Astrocyte (in vitro differentiated cells and primary cell): ENCODE results near the gene SLC25A21. TPM values are rescaled to one million over a fixed set of nuclear protein-coding genes. Genes with fewer than 3 reads are reported as not detected.

ENCODE experiments used
- DNase-seq: peaks from one replicate; pipeline ENCODE4 v3.0.0-alpha.2; 2010; ENCODE audit warnings: low read depth
- FAIRE-seq: peaks from 2 replicates; lab custom pipeline; 2011; peaks lifted over from hg19 to GRCh38; lab: Jason Lieb, UNC
- H2AFZ ChIP-seq: 2 replicates; pipeline ENCODE4 v1.6.0; 2012; ENCODE audit warnings: low read depth, low read length, inconsistent platforms
- H3K27ac ChIP-seq: 2 replicates; pipeline ENCODE4 v1.5.1; 2011; ENCODE audit warnings: low read depth, low read length, inconsistent platforms
- H3K27me3 ChIP-seq: 2 replicates; pipeline ENCODE4 v1.6.0; 2011; ENCODE audit warnings: low read length, inconsistent platforms; ENCODE audit not compliant: insufficient read depth
- H3K36me3 ChIP-seq: 2 replicates; pipeline ENCODE4 v1.5.1; 2011; ENCODE audit warnings: low read length, inconsistent platforms; ENCODE audit not compliant: insufficient read depth
- H3K4me1 ChIP-seq: 2 replicates; pipeline ENCODE4 v1.5.1; 2011; ENCODE audit warnings: low read length, inconsistent platforms; ENCODE audit not compliant: insufficient read depth
- H3K4me2 ChIP-seq: 2 replicates; pipeline ENCODE4 v1.6.0; 2012; ENCODE audit warnings: low read length, inconsistent platforms
- H3K4me3 ChIP-seq: 2 replicates; pipeline ENCODE4 v1.5.1; 2011; ENCODE audit warnings: low read depth, mild to moderate bottlenecking, low read length, inconsistent platforms; ENCODE audit not compliant: insufficient read depth
- H3K79me2 ChIP-seq: 2 replicates; pipeline ENCODE4 v1.6.0; 2012; ENCODE audit warnings: mild to moderate bottlenecking, low read length, inconsistent platforms; ENCODE audit not compliant: insufficient read depth
- H3K9ac ChIP-seq: 2 replicates; pipeline ENCODE4 v1.6.0; 2012; ENCODE audit warnings: mild to moderate bottlenecking, low read length, inconsistent platforms
- H3K9me3 ChIP-seq: 2 replicates; pipeline ENCODE4 v1.5.1; 2012; ENCODE audit warnings: low read depth, mild to moderate bottlenecking, low read length, inconsistent platforms; ENCODE audit not compliant: insufficient read depth
- H4K20me1 ChIP-seq: 2 replicates; pipeline ENCODE4 v1.6.0; 2012; ENCODE audit warnings: low read length, inconsistent platforms; ENCODE audit not compliant: insufficient read depth
- H3K27ac Mint-ChIP-seq: one replicate; pipeline ENCODE4 v1.8.0; 2021; ENCODE audit warnings: mild to moderate bottlenecking, mixed read lengths; ENCODE audit not compliant: unreplicated experiment
- H3K27me3 Mint-ChIP-seq: one replicate; pipeline ENCODE4 v1.8.0; 2021; ENCODE audit warnings: low read depth, mixed read lengths; ENCODE audit not compliant: unreplicated experiment
- H3K36me3 Mint-ChIP-seq: one replicate; pipeline ENCODE4 v1.8.0; 2021; ENCODE audit warnings: low read depth, mixed read lengths; ENCODE audit not compliant: unreplicated experiment
- H3K4me1 Mint-ChIP-seq: one replicate; pipeline ENCODE4 v1.8.0; 2021; ENCODE audit warnings: low read depth, mixed read lengths; ENCODE audit not compliant: unreplicated experiment
- H3K4me3 Mint-ChIP-seq: one replicate; pipeline ENCODE4 v1.8.0; 2021; ENCODE audit warnings: mild to moderate bottlenecking, moderate library complexity, mixed read lengths; ENCODE audit not compliant: unreplicated experiment
- H3K9me3 Mint-ChIP-seq: one replicate; pipeline ENCODE4 v1.8.0; 2021; ENCODE audit warnings: mild to moderate bottlenecking, mixed read lengths; ENCODE audit not compliant: unreplicated experiment
- EZH2 ChIP-seq: IDR thresholded peaks from 2 replicates; pipeline ENCODE4 v1.6.1; 2012; ENCODE audit warnings: mild to moderate bottlenecking, low read length, inconsistent platforms; ENCODE audit not compliant: insufficient read depth
- total RNA-seq: library from RNA; stranded (reverse); gene quantifications from 2 replicates; pipeline ENCODE4 v1.2.1, GENCODE V29; 2021
- TF ChIP-seq, protein P1 (sequence below): IDR thresholded peaks from 2 replicates; pipeline ENCODE4 v1.5.1; 2011; ENCODE audit warnings: low read depth, mild to moderate bottlenecking, inconsistent platforms, low read length, moderate library complexity; ENCODE audit not compliant: insufficient read depth

Gene SLC25A21
- total RNA-seq, 1 donor from 2014 or later: 1.5 TPM

DNA sequence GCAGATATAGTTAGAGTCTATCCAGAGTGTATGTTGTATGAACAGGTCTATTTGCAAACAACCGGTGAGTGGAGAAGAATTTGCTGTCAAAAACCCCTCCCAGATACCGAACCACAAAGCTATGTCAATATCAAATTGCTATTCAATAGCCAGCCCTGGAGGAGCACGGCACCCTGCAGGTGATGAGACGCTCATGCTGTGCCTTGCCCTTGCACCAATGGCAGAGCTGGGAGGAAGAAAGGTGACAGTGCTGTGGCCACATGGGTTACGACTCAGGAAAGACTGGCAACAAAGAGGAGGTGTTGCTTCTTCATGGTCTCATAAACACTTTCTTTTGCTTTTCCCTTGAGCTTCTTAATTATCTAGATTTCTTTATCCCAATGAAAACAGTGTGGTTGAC is 455.0 kb downstream of the SLC25A21 start:
- Histone ChIP-seq H3K27ac (no peak overlapping the region), H3K9me3 (no peaks in the 10 kb centered on the region), H3K4me2 (no peak overlapping the region), H2AFZ (no peak overlapping the region), H3K4me1 (no peaks in the 10 kb centered on the region), H3K9ac (no peak overlapping the region), H3K36me3 (no peaks in the 10 kb centered on the region), H3K79me2 (no peaks in the 10 kb centered on the region), H4K20me1 (no peaks in the 10 kb centered on the region), H3K4me3 (no peak overlapping the region), H3K27me3 (no peaks in the 10 kb centered on the region)
- no peaks in the 10 kb centered on the region for H3K4me1 Mint-ChIP-seq
- DNase-seq (no peak), FAIRE-seq (no peak)
- no peak for TF ChIP-seq EZH2
- TF ChIP-seq, protein P1, sequence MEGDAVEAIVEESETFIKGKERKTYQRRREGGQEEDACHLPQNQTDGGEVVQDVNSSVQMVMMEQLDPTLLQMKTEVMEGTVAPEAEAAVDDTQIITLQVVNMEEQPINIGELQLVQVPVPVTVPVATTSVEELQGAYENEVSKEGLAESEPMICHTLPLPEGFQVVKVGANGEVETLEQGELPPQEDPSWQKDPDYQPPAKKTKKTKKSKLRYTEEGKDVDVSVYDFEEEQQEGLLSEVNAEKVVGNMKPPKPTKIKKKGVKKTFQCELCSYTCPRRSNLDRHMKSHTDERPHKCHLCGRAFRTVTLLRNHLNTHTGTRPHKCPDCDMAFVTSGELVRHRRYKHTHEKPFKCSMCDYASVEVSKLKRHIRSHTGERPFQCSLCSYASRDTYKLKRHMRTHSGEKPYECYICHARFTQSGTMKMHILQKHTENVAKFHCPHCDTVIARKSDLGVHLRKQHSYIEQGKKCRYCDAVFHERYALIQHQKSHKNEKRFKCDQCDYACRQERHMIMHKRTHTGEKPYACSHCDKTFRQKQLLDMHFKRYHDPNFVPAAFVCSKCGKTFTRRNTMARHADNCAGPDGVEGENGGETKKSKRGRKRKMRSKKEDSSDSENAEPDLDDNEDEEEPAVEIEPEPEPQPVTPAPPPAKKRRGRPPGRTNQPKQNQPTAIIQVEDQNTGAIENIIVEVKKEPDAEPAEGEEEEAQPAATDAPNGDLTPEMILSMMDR: no peak
- peaks cover 7% of the 10 kb centered on the region for H3K27me3 Mint-ChIP-seq
- no peaks in the 10 kb centered on the region for H3K36me3 Mint-ChIP-seq
- no peak overlapping the region for H3K4me3 Mint-ChIP-seq
- no peak overlapping the region for H3K27ac Mint-ChIP-seq
- H3K9me3 Mint-ChIP-seq: no peaks in the 10 kb centered on the region

DNA sequence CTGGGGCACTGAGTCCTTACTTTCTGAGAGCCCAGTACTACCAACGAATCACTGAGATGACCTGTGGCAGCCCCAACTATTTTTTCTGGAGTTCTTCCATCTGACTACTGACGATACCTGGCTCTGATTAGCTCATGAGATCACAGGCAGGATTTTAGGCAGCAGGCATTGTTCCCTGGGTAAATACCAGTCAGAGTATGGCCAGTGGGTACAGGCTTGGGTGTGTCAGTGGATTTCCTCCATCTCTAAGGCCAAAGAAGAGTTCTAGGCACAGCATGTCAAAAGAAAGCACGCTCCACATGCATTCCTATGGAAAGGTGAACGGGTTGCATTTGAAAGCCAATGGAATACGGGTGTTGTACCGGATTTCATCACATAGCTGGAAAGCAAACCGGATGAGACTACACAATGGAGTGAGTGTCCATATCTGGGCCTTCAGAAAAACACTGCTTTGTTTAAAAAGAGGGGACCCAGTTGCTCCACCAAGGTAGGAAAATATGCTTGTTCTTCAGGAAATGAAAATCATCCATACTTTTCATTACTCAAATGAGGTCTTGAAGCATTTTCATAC is 455.7 kb downstream of the SLC25A21 start:
- no peak for TF ChIP-seq EZH2
- TF ChIP-seq, protein P1: no peak
- Histone ChIP-seq H3K4me3 (no peak overlapping the region), H3K9ac (no peak overlapping the region), H3K27ac (no peak overlapping the region), H3K4me1 (no peaks in the 10 kb centered on the region), H3K79me2 (no peaks in the 10 kb centered on the region), H3K36me3 (no peaks in the 10 kb centered on the region), H3K4me2 (no peak overlapping the region), H3K9me3 (no peaks in the 10 kb centered on the region), H4K20me1 (no peaks in the 10 kb centered on the region), H2AFZ (no peak overlapping the region), H3K27me3 (no peaks in the 10 kb centered on the region)
- Mint-ChIP-seq H3K27ac (no peak overlapping the region), H3K4me3 (no peak overlapping the region), H3K27me3 (peaks cover 7% of the 10 kb centered on the region), H3K4me1 (no peaks in the 10 kb centered on the region), H3K36me3 (no peaks in the 10 kb centered on the region), H3K9me3 (no peaks in the 10 kb centered on the region)
- FAIRE-seq (no peak), DNase-seq (no peak)

DNA sequence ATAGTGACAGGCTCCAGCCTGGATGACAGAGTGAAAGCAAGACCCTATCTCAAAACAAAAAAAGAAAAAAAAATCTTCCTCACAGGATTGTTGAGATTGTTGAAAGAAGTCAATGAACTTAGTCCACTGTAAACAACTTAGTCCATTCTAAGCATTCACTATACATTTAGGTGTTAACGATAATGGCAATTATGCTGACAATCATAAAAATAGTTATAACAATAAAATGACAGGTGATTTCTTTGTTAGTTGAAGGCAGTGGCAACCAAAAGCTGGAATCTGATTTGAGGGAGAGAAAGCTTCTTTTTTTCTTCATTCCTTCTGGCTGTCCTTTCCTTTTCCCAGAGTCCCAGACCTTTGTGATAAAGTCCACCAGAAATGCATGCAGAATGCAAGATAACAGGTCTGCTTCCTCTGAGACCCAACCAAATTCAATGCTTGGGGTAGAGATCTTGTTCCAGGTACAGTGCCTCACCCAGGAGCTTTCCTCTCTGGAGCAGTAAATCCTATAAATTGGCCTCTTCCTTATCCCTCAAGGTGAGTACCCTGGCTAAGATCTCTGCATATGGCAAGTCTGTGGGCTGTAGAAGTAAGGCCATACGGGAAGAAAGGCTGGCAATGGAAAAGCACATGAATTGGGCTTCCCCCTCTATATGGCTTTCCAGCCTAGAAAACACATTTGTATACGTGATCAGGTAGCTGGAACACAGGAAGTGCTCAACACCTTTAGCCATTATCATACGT is 458.3 kb downstream of the SLC25A21 start:
- no peaks in the 10 kb centered on the region for H3K4me1 Mint-ChIP-seq
- no peak overlapping the region for H3K27ac ChIP-seq
- H3K36me3 ChIP-seq: no peaks in the 10 kb centered on the region
- no peak overlapping the region for H2AFZ ChIP-seq
- H3K9ac ChIP-seq: no peak overlapping the region
- no peak overlapping the region for H3K4me3 ChIP-seq
- H3K27me3 Mint-ChIP-seq: peaks cover 5% of the 10 kb centered on the region
- FAIRE-seq (no peak), DNase-seq (no peak)
- no peak for TF ChIP-seq EZH2
- TF ChIP-seq, protein P1: no peak
- H3K4me3 Mint-ChIP-seq: no peak overlapping the region
- H3K9me3 Mint-ChIP-seq: no peaks in the 10 kb centered on the region
- H3K4me1 ChIP-seq: no peaks in the 10 kb centered on the region
- H4K20me1 ChIP-seq: no peaks in the 10 kb centered on the region
- H3K9me3 ChIP-seq: no peaks in the 10 kb centered on the region
- no peaks in the 10 kb centered on the region for H3K79me2 ChIP-seq
- no peaks in the 10 kb centered on the region for H3K27me3 ChIP-seq
- no peaks in the 10 kb centered on the region for H3K36me3 Mint-ChIP-seq
- H3K27ac Mint-ChIP-seq: no peak overlapping the region
- no peak overlapping the region for H3K4me2 ChIP-seq
